SU-DHL-6 (cell line): ENCODE results near the gene MYO7A.

Experiments
- H2AFZ ChIP-seq: fragments of 200-600 bp; sonication (generic); 2 replicates; pipeline ENCODE4 v1.6.1; 2014; ENCODE audit warnings: low read depth, mild to moderate bottlenecking, moderate library complexity, mixed read lengths, antibody characterized with exemption, low read length; ENCODE audit not compliant: severe bottlenecking
- H3F3A ChIP-seq: fragments of 200-600 bp; shearing (Covaris generic); 2 replicates; pipeline ENCODE4 v1.6.0; 2016; ENCODE audit warnings: antibody characterized with exemption, mild to moderate bottlenecking; ENCODE audit not compliant: insufficient read depth
- H3K27ac ChIP-seq: fragments of 200-600 bp; sonication (generic); 2 replicates; pipeline ENCODE4 v1.5.1; 2016; ENCODE audit warnings: low read depth, mild to moderate bottlenecking, low read length, moderate library complexity, mixed read lengths
- H3K27me3 ChIP-seq: fragments of 200-600 bp; sonication (generic), shearing (Covaris generic); 2 replicates; pipeline ENCODE4 v1.6.0; 2014; ENCODE audit warnings: mild to moderate bottlenecking, low read length
- H3K36me3 ChIP-seq: fragments of 200-600 bp; sonication (generic); 2 replicates; pipeline ENCODE4 v1.6.1; 2014; ENCODE audit warnings: mild to moderate bottlenecking, low read length, mixed read lengths
- H3K4me2 ChIP-seq: fragments of 300-600, 200-600 bp; shearing (Covaris generic), sonication (generic); 2 replicates; pipeline ENCODE4 v1.6.0; 2014; ENCODE audit warnings: low read length, low read depth, mild to moderate bottlenecking; ENCODE audit not compliant: poor library complexity, severe bottlenecking
- H3K4me3 ChIP-seq: fragments of 200-600 bp; sonication (generic); 2 replicates; pipeline ENCODE4 v1.5.1; 2014; ENCODE audit warnings: antibody characterized with exemption, low read length, mild to moderate bottlenecking, mixed read lengths; ENCODE audit not compliant: insufficient read depth, poor library complexity, severe bottlenecking
- H3K79me2 ChIP-seq: fragments of 200-600 bp; sonication (generic); 2 replicates; pipeline ENCODE4 v1.6.1; 2014; ENCODE audit warnings: mild to moderate bottlenecking, low read length, moderate library complexity; ENCODE audit not compliant: insufficient read depth
- H3K9ac ChIP-seq: fragments of 200-600 bp; sonication (generic); 2 replicates; pipeline ENCODE4 v1.7.0; 2014; ENCODE audit warnings: mild to moderate bottlenecking, low read length
- H3K9me2 ChIP-seq: fragments of 200-600 bp; sonication (generic); replicated peaks from 2 replicates; pipeline ENCODE4 v1.6.1; 2014; ENCODE audit warnings: low read length; ENCODE audit not compliant: insufficient read depth
- H3K9me3 ChIP-seq: fragments of 200-600 bp; sonication (generic); 2 replicates; pipeline ENCODE4 v1.6.1; 2014; ENCODE audit warnings: low read length, mixed read lengths; ENCODE audit not compliant: insufficient read depth
- H4K20me1 ChIP-seq: fragments of 200-600 bp; sonication (generic); 2 replicates; pipeline ENCODE4 v1.6.1; 2014; ENCODE audit warnings: low read depth, mild to moderate bottlenecking, antibody characterized with exemption, low read length, moderate library complexity, mixed read lengths
- EZH2phosphoT487 ChIP-seq: fragments of 200-600 bp; sonication (generic), shearing (Covaris generic); conservative IDR thresholded peaks from 2 replicates; pipeline ENCODE4 v1.6.1; 2018; ENCODE audit warnings: mild to moderate bottlenecking, antibody characterized with exemption, low read length, moderate library complexity, mixed read lengths
- TF ChIP-seq, protein P1 (sequence below): fragments of 200-600 bp; sonication (generic); IDR thresholded peaks from one replicate; pipeline ENCODE4 v1.5.1; 2017; ENCODE audit warnings: antibody characterized with exemption, mild to moderate bottlenecking, low read length, moderate library complexity; ENCODE audit not compliant: insufficient read depth, poor library complexity, severe bottlenecking

MYO7A gene

DNA sequence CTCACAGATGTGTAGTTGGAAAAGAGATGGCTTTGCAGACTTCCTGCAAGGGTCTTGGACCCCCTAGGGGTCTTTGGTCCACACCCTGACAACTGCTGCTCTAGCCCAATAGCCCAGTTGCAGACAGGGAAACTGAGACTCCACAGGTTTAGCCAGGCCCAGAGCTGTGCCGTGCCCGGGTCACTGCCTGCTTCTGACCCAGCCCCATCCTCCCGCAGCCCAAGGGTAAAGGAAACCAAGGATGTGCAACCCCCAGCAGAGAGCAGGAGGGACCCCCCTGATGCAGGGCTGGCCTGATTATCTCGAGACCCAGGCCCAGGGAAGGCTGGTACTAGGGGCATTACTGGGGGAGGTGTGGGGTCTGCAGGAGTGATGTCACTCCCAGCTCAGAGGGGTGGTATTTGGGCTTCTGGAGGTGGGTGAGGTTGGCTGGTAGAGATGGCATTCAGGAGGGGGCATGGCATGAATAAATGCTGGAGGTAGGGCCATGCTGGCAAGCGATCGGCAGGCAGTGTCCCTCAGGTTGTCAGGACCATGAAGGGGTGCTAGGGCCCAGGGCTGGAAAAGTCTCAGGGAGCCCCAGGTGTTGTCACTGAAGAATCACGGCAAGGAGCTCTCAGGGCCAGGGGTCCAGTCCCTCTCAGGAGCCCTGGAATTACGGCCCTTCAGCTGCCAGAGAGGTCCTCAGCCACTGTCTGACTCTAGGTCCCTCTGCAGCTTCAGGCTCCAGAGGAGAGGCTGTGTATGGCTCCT, 21.1 kb downstream of the MYO7A start:
- H3F3A ChIP-seq = no peaks in the 10 kb centered on the region
- no peak overlapping the region for H3K4me3 ChIP-seq
- H3K79me2 ChIP-seq = no peaks in the 10 kb centered on the region
- no peak overlapping the region for H3K27ac ChIP-seq
- no peaks in the 10 kb centered on the region for H3K9me2 ChIP-seq
- H3K36me3 ChIP-seq = no peaks in the 10 kb centered on the region
- no peak for TF ChIP-seq EZH2phosphoT487
- TF ChIP-seq, protein P1, sequence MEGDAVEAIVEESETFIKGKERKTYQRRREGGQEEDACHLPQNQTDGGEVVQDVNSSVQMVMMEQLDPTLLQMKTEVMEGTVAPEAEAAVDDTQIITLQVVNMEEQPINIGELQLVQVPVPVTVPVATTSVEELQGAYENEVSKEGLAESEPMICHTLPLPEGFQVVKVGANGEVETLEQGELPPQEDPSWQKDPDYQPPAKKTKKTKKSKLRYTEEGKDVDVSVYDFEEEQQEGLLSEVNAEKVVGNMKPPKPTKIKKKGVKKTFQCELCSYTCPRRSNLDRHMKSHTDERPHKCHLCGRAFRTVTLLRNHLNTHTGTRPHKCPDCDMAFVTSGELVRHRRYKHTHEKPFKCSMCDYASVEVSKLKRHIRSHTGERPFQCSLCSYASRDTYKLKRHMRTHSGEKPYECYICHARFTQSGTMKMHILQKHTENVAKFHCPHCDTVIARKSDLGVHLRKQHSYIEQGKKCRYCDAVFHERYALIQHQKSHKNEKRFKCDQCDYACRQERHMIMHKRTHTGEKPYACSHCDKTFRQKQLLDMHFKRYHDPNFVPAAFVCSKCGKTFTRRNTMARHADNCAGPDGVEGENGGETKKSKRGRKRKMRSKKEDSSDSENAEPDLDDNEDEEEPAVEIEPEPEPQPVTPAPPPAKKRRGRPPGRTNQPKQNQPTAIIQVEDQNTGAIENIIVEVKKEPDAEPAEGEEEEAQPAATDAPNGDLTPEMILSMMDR = no peak
- H3K9me3 ChIP-seq = no peaks in the 10 kb centered on the region
- H2AFZ ChIP-seq = no peak overlapping the region
- no peaks in the 10 kb centered on the region for H3K27me3 ChIP-seq
- no peak overlapping the region for H3K4me2 ChIP-seq
- H4K20me1 ChIP-seq = no peaks in the 10 kb centered on the region
- H3K9ac ChIP-seq = no peak overlapping the region

DNA sequence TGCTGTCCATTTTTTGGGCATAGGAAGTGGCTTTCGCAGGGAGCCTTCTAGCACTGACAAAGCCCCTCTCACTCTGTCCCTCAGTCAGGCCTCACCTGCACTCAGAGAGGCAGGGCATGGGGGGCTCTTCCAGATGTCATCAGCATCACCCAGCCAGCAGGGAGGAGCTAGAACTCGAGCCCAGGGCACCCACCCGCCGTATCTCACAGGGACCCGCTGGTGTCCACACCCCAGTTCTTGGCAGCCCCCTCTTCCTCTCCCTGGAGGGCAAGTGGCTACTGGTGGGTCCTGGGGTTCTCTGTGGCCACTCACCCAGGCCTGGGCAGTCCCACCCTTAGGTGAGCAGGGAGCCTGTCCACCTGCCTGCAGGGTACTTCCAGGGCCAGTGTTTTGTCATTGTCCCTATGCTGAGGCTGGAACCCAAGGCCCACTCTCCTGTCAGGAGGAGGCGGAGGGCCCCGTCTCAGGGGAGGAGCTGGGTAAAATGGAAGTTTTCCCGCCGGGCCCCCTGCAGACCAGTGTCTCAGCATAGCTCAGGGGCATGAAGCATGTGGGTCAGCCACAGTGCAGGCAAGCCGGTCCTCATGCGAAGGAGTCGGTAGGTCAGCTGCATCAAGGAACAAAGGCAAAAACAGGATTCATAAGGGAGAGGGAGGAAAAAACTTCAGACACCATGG, 21.8 kb downstream of the MYO7A start:
- H3K27ac ChIP-seq = no peak overlapping the region
- no peaks in the 10 kb centered on the region for H3K9me2 ChIP-seq
- no peaks in the 10 kb centered on the region for H3K9me3 ChIP-seq
- H2AFZ ChIP-seq = no peak overlapping the region
- H3K4me2 ChIP-seq = no peak overlapping the region
- no peaks in the 10 kb centered on the region for H3K79me2 ChIP-seq
- no peak for TF ChIP-seq EZH2phosphoT487
- TF ChIP-seq, protein P1 = no peak
- no peaks in the 10 kb centered on the region for H3K36me3 ChIP-seq
- no peak overlapping the region for H3K4me3 ChIP-seq
- no peaks in the 10 kb centered on the region for H3F3A ChIP-seq
- H3K27me3 ChIP-seq = no peaks in the 10 kb centered on the region
- no peak overlapping the region for H3K9ac ChIP-seq
- H4K20me1 ChIP-seq = no peaks in the 10 kb centered on the region

DNA sequence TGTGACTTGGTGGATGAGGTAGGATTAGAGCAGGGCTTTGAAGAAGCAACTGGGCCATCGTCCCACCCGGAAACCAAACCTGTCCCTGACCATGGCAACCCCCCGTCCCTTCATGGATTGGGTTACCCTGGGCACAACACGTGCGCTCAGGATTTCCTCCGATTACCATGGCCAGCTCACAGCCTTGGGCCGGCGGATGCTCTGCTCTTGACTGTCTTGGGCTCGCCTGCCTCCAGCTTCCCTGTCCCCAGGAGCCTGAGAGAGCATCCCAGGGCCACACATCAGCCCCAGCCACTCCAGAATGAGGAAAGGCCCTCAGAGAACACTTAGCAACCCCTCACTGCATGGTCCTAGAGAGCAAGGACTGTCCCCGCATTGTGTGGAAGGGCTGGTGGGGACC, 22.8 kb downstream of the MYO7A start:
- Histone ChIP-seq H3K4me3 (no peak overlapping the region), H4K20me1 (no peaks in the 10 kb centered on the region), H3K9me3 (no peaks in the 10 kb centered on the region), H3K9ac (no peak overlapping the region), H3K27me3 (no peaks in the 10 kb centered on the region), H3K4me2 (no peak overlapping the region), H2AFZ (no peak overlapping the region), H3K79me2 (no peaks in the 10 kb centered on the region), H3K27ac (no peak overlapping the region), H3F3A (no peaks in the 10 kb centered on the region), H3K36me3 (no peaks in the 10 kb centered on the region), H3K9me2 (no peaks in the 10 kb centered on the region)
- no peak for TF ChIP-seq EZH2phosphoT487
- TF ChIP-seq, protein P1 = no peak
